NCI-H524 treated with DMSO at 0.1 percent for 48 hours (cell line): ENCODE results near the gene FOXRED2.

ENCODE experiments used
- DNase-seq: peaks from one replicate; lab custom pipeline; 2025; lab: John Stamatoyannopoulos, UW

Gene FOXRED2

DNA sequence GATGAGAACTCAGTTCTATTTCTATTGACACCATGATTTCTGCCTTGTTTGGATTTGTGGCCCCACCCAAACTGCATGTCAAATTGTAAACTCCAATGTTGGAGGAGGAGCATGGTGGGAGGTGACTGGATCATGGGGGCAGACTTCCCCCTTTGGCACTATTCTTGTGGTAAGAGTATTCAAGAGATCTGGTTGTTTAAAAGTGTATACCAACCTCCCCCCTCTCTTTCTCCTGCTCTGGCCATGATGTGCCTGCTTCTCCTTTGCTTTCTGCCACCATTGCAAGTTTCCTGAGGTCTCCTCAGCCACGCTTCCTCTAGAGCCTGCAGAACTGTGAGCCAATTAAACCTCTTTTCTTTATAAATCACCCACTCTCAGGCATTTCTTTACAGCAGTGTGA lies 7.9 kb upstream of the FOXRED2 start:
- no peak for DNase-seq

DNA sequence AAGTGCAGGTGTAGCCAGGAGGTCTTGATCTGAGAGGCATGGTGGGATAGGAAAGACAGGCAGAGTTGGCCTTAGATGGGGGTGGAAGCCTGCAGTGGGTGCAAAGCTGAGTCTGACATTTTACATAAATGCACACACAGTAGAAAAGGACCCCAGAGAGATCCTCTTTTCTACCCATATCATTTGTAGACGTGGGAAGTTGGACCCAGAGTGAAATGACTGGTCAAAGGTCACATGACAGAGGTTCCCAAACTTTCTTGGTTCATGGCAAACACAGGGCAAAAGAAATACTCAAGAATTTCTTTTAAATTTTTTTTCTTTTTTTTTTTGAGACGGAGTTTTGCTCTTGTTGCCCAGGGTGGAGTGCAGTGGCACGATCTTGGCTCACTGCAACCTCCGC lies 6.2 kb upstream of the FOXRED2 start:
- no peak for DNase-seq

DNA sequence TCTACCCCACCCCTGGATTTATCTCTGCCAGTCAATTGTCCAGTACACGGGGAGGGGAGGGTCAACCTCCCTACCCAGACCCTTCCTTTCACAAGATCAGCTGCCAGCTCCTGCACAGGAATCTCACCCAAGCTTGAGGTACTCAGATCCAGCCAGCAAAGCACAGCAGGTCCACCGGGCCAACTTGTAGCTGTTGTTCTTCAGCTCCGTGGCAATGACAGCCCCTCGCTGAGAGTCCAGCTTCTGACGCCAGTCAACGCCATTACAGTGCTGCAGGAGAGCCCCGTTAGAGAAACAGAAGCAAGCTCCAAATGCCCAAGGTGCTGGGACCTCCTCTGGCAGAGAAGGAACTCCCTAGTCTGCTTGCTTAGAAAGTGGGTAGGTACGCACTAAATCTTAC lies 5.5 kb upstream of the FOXRED2 start:
- DNase-seq: no peak

DNA sequence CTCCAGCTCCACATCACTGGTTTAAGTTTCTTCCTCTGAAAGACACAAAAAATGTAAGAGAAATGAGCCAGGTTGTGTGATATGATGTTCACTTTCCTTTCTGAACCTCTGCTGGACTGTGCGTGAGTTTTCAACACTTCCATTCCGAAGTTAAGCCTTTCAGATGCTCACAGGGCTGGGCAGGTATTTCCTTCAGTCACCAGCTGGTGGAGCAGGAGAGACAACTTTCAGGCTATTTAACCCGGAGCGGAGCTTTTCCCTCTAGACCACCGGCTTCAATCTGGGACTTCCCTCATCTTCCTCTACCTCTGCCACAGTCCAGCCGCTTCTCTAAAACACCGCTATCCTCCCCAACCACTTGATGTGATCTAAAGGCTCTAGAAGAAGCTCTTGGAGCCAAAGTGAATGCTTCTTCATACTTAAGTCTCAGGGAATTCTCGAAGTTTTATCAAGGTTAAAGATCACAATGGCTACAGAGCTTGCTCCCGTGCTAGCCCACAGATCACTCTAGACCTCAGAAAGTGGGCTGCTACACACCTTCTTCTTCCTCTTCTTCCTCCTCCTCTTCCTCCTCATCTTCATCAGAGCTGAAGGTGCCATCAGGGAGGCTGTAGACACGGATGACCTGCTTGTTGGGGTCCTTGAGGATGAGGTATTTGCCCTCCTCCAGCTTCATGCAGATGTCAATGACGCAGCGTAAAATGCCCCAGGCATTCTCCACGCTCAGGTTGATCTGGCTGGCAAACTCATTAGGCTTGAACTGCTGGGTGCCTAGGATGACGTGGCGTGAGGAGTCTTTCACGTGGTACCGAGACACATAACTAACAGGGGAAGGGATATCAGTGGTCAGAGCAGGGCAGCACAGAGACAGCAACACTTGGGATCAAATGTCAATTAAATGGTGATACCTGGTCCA lies 4.4 kb upstream of the FOXRED2 start:
- no peak for DNase-seq

DNA sequence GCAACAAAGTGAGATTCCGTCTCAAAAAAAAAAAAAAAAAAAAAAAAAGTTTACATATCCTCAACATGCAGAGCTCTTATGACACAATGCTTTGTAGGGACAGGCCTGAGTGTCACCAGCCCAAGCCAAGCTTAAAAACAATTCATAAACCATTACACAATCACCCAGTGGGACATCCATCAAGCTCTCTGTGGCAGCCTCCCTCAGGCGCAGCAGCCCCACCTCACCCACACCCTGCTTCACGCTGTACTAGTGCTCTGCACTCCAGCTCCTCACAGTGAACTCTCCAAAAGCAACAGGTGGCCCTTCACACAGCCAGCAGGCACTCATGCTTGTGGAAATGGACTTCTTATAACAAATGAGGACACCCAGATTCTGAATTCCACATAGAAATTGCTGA lies 3.5 kb upstream of the FOXRED2 start:
- no peak for DNase-seq

DNA sequence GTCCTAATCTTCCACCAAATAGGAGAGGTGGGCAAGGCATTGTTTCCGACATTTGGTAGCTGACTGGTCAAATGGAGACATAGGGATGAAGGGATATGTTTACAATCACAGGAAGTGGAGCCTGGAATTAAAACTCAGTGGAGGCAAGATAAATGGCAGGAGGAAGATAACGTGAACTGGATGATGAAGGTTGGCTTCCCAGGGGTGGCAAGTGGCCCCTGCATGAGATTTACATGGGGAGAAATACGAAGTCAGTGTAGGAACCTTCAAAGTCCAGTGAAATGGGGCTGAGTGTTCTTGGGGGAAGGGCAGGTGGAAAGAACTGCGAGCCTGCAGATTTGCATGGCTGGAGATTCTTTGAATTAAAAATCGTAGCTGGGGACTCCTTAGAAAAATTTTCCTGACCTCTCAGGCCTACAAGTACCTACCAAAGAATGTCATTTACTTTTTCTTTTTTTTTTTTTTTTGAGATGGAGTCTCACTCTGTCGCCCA lies 724 bp upstream of the FOXRED2 start:
- no peak for DNase-seq

DNA sequence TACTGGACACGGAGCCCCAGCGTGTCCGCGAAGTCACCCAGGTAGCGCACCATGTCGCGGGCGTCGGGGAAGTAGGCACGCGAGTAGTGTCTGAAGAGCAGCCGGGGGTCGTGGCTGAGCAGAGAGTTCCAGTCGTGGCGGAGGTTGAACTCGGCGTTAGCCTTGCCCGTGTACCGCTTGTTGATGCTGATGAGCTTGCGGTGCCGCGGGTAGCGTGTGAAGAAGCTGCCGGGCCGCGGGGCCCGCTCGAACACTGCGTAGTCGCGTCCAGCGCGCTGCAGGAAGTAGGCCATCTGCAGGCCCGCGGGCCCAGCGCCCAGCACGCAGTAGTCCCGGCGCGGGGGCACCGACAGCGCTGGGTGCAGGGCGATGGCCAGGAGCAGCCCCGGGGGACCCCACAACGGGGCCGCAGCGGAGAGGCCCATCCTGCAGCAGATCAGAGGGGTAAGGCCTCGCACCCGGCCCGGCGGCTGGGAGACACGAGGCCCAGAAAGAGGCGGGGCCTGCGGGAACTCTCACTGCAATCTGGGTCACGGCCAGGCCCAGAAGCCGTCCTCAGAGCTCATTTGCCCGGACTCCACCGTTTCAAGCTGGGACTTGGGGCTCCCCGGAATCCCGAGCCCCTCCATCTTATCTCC lies 723 bp downstream of the FOXRED2 start:
- DNase-seq: no peak

DNA sequence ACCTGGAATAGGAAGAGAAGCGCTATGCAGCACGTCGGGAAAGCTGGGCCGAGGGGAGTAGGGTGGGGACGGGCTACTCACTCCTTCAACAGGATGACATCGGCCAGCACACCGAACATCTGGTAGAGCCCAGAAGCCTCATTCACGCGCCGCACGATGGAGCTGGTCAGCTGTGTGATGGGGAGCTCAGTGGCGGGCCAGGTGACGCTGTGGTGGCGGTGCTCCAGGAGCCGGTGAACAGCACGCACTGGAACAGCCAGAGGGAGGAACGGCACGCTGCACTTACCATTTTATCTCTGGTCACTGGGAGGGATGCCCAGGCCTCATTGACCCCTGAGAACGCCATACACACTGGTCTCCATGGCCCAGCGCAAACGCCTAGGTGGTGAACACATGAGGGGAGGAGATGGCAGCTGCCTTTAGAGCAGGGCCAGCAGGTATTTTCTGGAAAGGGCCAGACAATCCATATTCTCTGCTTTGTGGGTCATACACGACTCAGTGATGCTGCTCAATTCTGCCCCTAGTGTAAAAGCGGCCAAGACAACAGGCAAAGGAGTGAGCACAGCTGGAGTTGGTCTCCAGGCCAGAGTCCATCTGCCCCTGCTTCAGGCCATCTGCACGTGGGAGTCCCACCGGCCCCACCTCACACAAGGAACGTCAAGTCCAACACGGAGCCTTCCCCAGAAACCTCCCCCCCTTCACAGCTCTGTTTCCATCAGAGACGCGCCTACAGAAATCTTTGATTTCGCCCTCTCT lies 8.8 kb downstream of the FOXRED2 start:
- no peak for DNase-seq

DNA sequence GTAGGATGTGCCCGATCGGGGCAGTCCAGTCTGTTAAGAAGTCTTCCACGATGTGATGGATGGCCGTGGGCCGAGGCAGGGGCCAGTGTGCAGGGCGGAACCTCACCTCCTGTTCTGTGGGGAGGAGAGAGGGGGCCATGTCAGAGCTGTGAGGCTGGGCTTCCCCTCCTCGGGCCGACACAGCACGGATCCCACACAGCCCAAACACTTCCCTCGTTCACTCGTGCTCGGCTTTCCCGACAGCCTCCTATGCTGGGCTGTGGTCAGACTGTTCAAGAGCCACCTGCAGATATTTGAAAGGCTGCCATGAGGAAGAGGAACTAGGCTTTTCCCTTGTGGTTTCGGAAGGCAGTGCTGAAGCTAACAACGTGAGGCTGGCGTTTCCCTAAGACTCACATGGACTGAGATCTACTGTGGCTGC lies 13.1 kb downstream of the FOXRED2 start:
- DNase-seq: no peak

DNA sequence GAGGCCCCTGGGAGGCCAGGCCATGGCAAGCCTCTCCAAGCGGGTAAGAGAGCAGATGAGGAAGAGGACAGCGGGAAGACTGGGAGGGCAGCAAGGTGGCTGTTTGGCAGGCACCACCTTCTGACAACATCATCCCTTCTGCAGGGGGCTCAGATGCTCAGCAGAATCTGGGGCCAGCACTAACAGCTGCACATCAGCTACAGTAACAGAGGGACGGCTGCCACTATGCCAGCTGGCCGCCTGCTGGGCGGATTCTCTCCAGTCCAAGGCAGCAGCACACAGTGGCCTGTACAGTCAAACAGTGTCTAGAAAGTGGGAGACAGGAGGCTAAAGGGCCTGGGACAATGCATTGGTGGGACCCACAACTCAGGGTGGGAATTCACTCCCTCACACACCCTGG lies 14.7 kb downstream of the FOXRED2 start:
- DNase-seq: no peak

DNA sequence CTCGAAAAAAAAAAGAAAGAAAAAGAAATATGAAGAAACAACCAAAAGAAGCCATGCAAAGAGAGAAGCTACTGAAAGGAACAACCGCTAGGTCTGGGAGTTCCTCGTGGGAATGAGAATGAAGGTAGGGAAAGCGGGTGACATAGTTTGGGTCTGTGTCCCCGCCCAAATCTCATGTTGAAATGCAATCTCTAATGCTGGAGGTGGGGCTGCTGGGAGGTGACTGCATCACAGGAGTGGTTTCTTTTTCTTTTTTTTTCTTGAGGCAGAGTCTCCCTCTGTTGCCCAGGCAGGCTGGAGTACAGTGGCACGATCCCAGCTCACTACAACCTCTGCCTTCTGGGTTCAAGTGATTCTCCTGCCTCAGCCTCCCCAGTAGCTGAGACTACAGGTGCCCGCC lies 15.7 kb downstream of the FOXRED2 start:
- DNase-seq: no peak

DNA sequence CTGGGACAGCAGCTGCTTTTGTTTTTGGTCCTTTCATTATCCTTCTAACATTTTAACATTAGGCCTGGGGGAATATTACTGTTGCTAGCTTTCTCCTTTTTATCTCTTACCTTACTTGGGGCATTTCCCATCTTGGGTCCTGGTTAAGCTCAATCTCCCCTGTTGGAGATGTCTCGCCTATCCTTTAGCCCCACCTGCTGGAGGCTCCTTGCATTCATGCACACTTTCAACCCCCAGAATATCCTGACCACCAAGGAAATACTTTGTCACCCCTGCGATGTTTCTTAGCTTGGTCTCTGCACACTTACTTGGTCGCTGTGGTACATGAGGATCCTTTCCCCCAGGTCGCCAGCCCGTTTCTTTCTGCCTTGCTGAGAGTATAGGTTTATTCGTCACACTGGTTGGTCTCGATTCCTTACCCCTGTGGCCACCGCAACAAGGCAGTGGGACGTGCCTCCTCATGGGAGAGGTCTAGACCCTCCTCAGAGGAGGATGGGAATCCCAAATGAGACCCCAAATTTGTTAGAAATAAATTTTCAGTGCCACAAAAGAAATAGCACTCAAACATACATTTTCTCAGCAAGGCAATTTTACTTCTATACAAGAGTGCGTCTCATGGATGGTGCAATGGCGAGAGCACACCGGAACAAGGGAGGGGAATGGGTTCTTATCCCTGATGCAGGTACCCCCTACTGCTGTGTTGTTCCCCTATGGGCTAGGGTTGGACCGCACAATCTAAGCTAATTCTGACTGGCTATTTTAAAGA lies 20.0 kb downstream of the FOXRED2 start:
- DNase-seq: no peak

DNA sequence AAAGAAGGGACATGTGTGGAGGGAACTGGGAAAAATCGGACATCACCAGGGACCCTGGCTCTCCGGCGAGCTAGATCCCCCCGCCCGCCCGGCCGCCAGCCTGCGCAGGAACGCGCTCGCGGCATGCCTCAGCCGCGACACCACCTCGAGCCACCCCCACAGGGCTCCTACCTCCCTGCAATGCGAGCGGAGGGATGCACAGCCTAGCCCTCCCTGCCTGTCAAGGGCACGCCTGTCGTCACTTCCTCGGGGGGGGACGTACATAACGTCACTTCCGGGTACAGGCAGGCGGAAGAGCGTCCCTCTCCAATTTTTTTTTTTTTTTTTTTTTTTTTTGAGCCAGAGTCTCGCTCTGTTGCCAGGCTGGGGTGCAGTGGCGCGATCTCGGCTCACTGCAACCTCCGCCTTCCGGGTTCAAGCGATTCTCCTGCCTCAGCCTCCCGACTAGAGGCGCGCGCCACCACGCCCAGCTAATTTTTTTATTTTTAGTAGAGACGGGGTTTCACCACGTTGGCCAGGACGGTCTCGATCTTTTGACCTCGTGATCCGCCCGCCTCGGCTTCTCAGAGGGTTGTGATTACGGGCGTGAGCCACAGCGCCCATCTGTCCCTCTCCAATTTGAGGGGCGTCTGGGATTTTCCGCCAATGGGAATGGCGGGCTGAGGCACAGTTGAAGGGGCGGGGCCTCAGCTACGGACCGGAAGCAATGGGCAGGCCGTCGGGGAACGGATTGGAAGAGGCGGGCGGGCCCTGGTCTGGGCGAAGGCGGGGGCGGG lies 25.3 kb downstream of the FOXRED2 start, which contains the start of gene TXN2:
TXN2 (minus strand) TSS at position 248 of the 776 bp plus-strand sequence. CDS start 803 bp downstream, outside the sequence.
- DNase-seq: peak; percentile 83

DNA sequence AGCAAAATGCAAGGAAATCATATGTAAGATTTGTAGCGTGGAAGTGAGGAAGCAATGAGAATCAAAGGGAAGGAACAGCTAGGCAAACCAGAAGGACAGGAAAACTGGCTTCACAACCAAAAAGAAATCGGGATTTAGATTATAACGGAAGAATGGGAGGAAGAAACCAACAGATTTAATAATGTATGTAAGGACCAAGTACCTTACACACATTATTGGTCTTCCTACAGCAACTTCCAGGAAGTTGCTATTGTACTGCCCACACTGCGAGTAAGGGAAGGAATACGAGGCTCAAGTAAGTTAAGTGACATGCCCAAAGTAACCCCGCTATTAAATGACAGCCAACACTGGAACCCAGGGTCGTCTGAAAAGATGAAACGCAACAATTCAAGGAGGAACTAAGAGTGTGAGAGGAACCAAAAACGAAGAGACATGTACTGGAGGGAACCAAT lies 25.9 kb downstream of the FOXRED2 start:
- no peak for DNase-seq

DNA sequence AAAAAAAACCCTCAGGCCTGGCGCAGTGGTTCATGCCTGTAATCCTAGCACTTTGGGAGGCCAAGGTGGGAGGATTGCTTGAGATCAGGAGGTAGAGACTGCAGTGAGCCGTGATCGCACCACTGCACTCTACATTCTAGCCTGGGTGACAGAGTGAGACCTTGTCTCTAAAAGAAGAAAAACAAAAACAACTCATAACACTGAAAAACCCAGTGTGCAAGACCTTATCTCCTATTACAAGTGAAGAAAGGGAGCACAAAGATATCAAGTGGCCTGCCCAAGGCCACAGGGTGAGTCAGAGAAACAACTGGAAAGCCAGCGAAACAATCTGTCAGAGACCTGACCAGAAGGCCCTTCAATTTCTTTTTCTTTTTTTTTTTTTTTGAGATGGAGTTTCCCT lies 27.9 kb downstream of the FOXRED2 start:
- DNase-seq: no peak

DNA sequence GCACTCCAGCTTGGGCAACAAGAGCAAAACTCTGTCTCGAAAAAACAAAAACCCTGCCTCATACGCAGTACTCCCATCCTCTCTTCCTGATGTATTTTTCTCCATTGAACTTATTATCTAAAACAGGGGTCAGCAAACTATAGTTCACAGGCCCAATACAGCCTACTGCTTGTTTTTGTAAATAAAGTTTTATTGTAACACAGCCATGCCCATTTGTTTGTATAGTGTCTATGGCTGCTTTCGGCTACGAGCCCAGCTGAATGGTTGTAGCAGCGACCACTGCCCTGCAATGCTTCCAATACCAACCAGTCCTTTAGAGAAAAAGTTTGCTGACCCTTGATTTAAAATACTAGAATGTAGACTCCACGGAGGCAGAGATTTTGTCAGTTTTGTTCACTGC lies 31.5 kb downstream of the FOXRED2 start:
- no peak for DNase-seq

DNA sequence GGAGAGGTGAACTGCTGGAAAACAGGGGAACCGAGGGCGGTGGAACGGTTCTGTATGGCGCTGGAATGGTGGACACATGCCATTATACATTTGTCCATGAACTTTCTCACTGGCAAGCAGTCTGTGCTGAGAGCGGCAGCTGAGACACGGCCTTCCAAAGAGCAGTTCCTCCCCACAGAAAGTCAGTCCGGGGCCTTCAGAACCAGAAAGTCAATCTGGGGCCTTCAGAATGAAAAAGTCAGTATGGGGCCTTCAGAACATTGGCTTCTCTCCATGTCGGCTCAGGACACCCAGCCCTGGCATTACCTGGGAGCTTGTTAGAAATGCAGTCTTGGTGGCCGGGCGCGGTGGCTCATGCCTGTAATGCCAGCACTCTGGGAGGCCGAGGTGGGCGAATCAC lies 34.2 kb downstream of the FOXRED2 start:
- DNase-seq: no peak

DNA sequence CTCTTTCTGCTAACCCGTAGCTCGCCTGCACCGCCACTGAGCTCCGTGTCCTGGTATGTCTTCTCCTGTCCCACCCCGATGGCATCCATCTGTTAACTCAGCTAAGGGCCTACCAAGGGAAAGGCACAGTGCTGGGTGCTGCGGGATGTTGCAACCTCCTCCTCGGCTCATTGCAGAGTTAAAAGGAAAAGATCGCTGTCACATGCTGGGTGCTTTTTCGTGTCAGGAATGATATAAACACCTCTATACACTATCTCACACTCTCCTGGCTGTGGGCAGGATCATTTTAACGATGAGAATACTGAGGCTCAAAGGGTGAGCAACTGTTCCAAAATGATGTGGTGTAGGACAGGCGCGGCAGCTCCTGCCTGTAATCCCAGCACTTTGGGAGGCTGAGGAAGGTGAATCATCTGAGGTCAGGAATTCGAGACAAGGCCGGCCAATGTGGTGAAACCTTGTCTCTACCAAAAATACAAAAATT lies 35.5 kb downstream of the FOXRED2 start:
- no peak for DNase-seq

DNA sequence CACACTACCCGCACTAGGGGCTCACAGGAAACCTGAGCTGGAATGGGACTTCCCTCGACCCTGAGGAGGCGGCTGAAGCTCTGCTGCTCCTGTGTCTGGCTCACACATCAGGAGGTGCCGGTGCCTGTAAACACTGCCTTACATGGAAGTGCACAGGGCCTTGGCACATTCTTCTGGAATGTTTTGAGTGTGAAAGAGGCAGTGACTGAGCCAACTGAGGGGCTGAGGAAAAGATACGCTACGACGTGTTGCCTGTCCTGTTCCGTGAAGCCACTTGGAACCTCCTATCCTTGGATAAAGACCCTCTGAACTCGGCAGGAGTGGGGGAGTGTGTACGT lies 35.9 kb downstream of the FOXRED2 start:
- DNase-seq: no peak

DNA sequence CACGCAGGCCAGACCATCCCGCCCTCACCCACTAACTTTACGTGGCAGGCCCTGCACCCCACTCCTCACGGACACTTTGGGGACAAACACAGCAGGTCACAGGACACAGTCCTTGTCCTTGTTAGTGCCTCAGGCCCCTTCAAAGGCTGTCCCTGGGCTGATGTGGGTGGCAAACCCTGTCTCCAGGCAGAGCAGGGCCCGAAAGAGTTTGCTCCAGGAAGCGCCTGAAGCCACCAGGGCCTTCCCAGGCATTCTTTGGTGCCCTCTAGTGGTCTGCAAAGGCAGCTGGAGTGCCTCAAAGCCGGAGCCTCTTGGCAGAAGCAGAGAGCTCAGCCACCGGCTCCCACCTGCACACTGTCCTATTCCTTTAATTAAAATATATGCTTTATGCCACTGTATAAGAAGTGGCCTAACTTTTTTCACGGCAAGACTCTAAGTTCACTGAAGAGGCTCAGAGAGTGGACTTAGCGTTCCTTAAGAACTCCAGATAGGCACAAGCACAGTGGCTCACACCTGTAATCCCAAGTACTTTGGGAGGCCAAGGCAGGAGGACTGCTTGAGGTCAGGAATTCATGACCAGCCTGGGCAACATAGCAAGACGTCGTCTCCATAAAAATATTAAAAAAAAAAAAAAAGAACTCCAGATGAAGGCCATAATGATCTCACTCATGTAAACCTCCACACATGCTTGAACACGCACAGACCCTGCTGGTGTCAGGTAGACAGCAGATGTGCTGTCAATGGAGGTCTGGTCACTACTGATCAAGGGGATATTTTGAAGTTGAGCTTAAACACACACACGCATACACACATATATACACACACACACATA lies 36.5 kb downstream of the FOXRED2 start:
- no peak for DNase-seq
